ENCODE results near the gene RPL19.
"Not testable (repeated sequence)": the region's sequence is repeated elsewhere in the genome, so short reads cannot be mapped to it uniquely, and the experiment has no call there.

The RPL19 gene

GRCh38 chr17:39240631-39241030 is 40.5 kb downstream of the RPL19 start:
- H3K4me3 ChIP-seq (ENCODE audit: low read depth, low read length): no peak overlapping the region

GRCh38 chr17:39243155-39243554 is 43.1 kb downstream of the RPL19 start:
- H3K4me3 ChIP-seq (ENCODE audit: low read depth, low read length): no peak overlapping the region

GRCh38 chr17:39244016-39244599 is 44.0 kb downstream of the RPL19 start:
- H3K4me3 ChIP-seq (ENCODE audit: low read depth, low read length): no peak overlapping the region

- no peak overlapping the region for H3K4me3 ChIP-seq (ENCODE audit: low read depth, low read length)
Measured at GRCh38 chr17:39244600-39245570, 44.8 kb downstream of the RPL19 start.

GRCh38 chr17:39246274-39246673 is 46.2 kb downstream of the RPL19 start:
- H3K4me3 ChIP-seq (ENCODE audit: low read depth, low read length): no peak overlapping the region

GRCh38 chr17:39250076-39250475 is 50.0 kb downstream of the RPL19 start:
- H3K4me3 ChIP-seq (ENCODE audit: low read depth, low read length): not testable (repeated sequence)

GRCh38 chr17:39251997-39252396 is 51.9 kb downstream of the RPL19 start:
- no peak overlapping the region for H3K4me3 ChIP-seq (ENCODE audit: low read depth, low read length)

- H3K4me3 ChIP-seq (ENCODE audit: low read depth, low read length): no peak overlapping the region
Measured at GRCh38 chr17:39252788-39253460, 52.8 kb downstream of the RPL19 start.

Data from iPS-11a (cell line).